HL-60 (cell line): ENCODE measurements around the gene RICTOR.

Experiments
- DNase-seq, 2 experiments: peaks; one replicate each; pipeline ENCODE4 v3.0.0-alpha.2; 2010 to 2020; ENCODE audit warnings: low read depth in 1 of 2, low spot score in 1 of 2
- H3K27ac ChIP-seq: fragments of 250-450 bp; sonication (Bioruptor Pico); replicated peaks from 2 replicates; pipeline ENCODE4 v1.5.1; 2020; ENCODE audit warnings: mild to moderate bottlenecking, moderate library complexity
- H3K27me3 ChIP-seq: fragments of 250-450 bp; sonication (Bioruptor Pico); 2 replicates; pipeline ENCODE4 v1.5.1; 2021; ENCODE audit warnings: mild to moderate bottlenecking, moderate library complexity; ENCODE audit not compliant: insufficient read depth, poor library complexity, severe bottlenecking
- H3K4me3 ChIP-seq: replicated peaks from 2 replicates; pipeline ENCODE4 v1.5.1; 2011; ENCODE audit warnings: mild to moderate bottlenecking, control low read depth, low read length; ENCODE audit not compliant: insufficient read depth
- GABPA ChIP-seq: IDR thresholded peaks from 2 replicates; pipeline ENCODE4 v1.6.1; 2012; ENCODE audit warnings: low read depth
- POLR2AphosphoS5 ChIP-seq: IDR thresholded peaks from 2 replicates; pipeline ENCODE4 v1.6.1; 2012; ENCODE audit warnings: low read depth
- SPI1 ChIP-seq: IDR thresholded peaks from 2 replicates; pipeline ENCODE4 v1.6.1; 2012; ENCODE audit warnings: low read depth, mild to moderate bottlenecking, borderline replicate concordance
- TF ChIP-seq, protein P1 (sequence below): IDR thresholded peaks from 2 replicates; pipeline ENCODE4 v1.6.1; 2012; ENCODE audit warnings: low read depth; ENCODE audit not compliant: insufficient replicate concordance
- TF ChIP-seq, protein P2 (sequence below): IDR thresholded peaks from one replicate; pipeline ENCODE4 v1.5.1; 2011; ENCODE audit warnings: low read length, control low read depth, inconsistent platforms; ENCODE audit not compliant: insufficient read depth

The RICTOR gene

DNA sequence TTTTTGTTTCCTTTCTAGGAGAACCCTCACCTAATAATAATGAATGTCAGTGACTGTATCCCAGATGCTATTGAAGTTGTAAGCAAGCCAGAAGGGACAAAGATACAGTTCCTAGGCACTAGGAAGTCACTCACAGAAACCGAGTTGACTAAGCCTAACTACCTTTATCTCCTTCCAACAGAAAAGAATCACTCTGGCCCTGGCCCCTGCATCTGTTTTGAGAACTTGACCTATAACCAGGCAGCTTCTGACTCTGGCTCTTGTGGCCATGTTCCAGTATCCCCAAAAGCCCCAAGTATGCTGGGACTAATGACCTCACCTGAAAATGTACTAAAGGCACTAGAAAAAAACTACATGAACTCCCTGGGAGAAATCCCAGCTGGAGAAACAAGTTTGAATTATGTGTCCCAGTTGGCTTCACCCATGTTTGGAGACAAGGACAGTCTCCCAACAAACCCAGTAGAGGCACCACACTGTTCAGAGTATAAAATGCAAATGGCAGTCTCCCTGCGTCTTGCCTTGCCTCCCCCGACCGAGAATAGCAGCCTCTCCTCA, 141.3 kb downstream of the RICTOR start:
- H3K27ac ChIP-seq: no peak overlapping the region
- no peaks in the 10 kb centered on the region for H3K27me3 ChIP-seq
- TF ChIP-seq, protein P1, sequence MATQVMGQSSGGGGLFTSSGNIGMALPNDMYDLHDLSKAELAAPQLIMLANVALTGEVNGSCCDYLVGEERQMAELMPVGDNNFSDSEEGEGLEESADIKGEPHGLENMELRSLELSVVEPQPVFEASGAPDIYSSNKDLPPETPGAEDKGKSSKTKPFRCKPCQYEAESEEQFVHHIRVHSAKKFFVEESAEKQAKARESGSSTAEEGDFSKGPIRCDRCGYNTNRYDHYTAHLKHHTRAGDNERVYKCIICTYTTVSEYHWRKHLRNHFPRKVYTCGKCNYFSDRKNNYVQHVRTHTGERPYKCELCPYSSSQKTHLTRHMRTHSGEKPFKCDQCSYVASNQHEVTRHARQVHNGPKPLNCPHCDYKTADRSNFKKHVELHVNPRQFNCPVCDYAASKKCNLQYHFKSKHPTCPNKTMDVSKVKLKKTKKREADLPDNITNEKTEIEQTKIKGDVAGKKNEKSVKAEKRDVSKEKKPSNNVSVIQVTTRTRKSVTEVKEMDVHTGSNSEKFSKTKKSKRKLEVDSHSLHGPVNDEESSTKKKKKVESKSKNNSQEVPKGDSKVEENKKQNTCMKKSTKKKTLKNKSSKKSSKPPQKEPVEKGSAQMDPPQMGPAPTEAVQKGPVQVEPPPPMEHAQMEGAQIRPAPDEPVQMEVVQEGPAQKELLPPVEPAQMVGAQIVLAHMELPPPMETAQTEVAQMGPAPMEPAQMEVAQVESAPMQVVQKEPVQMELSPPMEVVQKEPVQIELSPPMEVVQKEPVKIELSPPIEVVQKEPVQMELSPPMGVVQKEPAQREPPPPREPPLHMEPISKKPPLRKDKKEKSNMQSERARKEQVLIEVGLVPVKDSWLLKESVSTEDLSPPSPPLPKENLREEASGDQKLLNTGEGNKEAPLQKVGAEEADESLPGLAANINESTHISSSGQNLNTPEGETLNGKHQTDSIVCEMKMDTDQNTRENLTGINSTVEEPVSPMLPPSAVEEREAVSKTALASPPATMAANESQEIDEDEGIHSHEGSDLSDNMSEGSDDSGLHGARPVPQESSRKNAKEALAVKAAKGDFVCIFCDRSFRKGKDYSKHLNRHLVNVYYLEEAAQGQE: no peak
- TF ChIP-seq GABPA (no peak), SPI1 (no peak)
- no peak overlapping the region for H3K4me3 ChIP-seq
- DNase-seq: no peak

DNA sequence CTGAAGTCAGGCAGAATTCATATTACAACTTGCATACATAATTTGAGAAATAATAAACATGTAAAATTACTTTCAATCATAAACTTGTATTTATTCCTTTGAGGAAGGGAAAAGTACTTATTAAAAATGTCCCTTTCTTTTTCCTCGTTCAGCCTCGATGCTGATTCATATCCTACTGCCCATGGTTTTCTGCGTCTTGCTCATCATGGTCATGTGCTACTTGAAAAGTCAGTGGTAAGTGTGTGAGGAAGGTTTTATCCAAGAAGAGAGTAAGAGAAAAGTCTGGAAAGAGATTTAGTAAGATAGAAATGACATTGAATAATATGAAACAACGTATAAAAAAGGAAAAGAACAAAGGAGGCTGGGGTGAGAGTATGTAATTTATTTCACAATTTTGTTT, 142.5 kb downstream of the RICTOR start:
- TF ChIP-seq POLR2AphosphoS5: no peak
- TF ChIP-seq, protein P2, sequence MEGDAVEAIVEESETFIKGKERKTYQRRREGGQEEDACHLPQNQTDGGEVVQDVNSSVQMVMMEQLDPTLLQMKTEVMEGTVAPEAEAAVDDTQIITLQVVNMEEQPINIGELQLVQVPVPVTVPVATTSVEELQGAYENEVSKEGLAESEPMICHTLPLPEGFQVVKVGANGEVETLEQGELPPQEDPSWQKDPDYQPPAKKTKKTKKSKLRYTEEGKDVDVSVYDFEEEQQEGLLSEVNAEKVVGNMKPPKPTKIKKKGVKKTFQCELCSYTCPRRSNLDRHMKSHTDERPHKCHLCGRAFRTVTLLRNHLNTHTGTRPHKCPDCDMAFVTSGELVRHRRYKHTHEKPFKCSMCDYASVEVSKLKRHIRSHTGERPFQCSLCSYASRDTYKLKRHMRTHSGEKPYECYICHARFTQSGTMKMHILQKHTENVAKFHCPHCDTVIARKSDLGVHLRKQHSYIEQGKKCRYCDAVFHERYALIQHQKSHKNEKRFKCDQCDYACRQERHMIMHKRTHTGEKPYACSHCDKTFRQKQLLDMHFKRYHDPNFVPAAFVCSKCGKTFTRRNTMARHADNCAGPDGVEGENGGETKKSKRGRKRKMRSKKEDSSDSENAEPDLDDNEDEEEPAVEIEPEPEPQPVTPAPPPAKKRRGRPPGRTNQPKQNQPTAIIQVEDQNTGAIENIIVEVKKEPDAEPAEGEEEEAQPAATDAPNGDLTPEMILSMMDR: no peak
- TF ChIP-seq GABPA: no peak
- TF ChIP-seq, protein P1: no peak
- TF ChIP-seq SPI1: no peak
- H3K4me3 ChIP-seq: no peak overlapping the region
- no peaks in the 10 kb centered on the region for H3K27me3 ChIP-seq
- no peak for DNase-seq
- no peak overlapping the region for H3K27ac ChIP-seq

DNA sequence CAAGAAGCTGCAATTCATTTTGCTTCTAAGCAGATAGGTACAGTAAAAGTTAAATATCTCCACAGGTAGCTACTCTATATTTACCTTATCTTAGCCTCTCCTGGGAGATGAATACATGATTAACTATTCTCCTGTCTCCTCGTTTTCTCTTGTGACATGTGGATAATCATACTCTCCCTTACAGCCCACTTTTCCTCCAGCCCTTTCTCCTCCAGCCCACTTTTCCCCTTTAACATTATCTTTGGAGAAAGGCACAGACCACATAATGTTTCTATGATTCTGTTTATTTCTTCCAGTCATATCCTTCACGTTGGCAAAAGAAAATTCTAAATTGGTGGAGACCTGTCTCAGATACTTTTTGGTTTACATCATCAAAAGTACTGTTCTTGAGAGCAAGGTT, 144.4 kb downstream of the RICTOR start:
- H3K4me3 ChIP-seq: no peak overlapping the region
- TF ChIP-seq, protein P2: no peak
- H3K27ac ChIP-seq: no peak overlapping the region
- no peak for DNase-seq
- H3K27me3 ChIP-seq: no peaks in the 10 kb centered on the region

DNA sequence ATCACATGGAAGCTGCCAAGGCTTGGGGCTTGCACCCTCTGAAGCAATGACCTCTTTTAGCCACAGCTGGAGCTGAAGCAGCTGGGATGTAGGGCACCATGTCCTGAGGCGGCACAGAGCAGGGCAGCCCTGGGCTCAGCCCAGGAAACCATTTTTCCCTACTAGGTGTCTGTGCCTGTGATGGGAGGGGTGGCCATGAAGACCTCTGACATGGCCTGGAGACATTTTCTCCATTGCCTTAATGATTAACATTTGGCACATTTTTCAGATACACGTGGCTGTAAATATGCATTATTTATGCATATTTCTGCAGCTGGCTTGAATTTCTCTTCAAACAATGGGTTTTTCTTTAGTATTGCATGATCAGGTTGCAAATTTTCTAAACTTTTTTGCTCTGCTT, 146.7 kb downstream of the RICTOR start:
- TF ChIP-seq, protein P2: no peak
- TF ChIP-seq SPI1: no peak
- no peak for DNase-seq
- no peaks in the 10 kb centered on the region for H3K27me3 ChIP-seq
- H3K27ac ChIP-seq: no peak overlapping the region
- H3K4me3 ChIP-seq: no peak overlapping the region
